Astrocyte (in vitro differentiated cells and primary cell): ENCODE data around the gene MCIDAS.

Experiments
- EZH2 ChIP-seq: IDR thresholded peaks from 2 replicates; pipeline ENCODE4 v1.6.1; 2012; ENCODE audit warnings: mild to moderate bottlenecking, low read length, inconsistent platforms; ENCODE audit not compliant: insufficient read depth
- TF ChIP-seq, protein P1 (sequence below): IDR thresholded peaks from 2 replicates; pipeline ENCODE4 v1.5.1; 2011; ENCODE audit warnings: low read depth, mild to moderate bottlenecking, inconsistent platforms, low read length, moderate library complexity; ENCODE audit not compliant: insufficient read depth

DNA sequence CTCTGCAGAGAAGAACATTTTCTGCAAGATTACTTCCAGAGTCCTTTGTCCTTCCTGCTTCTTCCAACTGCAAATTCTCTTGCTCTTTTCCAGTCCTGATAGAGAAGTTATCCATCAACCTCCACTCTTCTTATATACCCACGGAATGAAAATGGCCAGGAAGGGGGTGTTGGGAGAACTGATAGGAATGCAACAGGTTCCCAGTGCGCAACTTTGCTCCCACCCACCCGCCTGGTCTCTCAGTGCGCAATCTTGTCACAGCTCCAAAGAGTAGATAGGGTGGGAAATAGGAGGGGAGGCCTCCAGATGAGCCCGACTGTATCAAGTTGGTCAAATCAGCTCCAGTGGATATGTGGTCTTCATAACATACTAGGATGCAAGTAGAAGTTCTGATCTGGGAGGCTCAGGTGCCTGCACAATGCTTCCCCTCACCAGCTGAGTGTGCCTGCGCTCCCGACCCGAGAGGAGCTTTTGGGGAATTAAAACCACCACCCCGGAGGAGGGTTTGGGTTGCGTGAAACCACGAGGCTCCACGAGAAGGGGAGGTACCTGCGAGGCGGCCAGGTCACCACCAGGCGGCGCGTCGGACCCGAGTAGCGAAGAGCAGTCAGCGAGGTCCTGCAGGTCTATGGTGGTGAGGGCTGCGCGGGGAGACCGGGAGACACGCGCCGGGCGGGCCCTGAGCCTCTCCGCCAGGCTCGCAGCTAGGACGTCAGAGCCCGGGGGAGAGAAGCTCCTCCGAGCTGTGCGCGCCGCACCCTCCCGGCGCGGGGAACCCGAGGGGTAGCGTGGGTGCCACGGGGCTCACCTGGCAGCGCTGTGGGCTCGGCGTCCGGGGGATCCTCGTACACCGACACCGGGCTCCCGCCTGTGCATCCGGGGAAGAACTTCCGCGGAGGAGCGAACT lies 835 bp downstream of the MCIDAS start:
- TF ChIP-seq, protein P1, sequence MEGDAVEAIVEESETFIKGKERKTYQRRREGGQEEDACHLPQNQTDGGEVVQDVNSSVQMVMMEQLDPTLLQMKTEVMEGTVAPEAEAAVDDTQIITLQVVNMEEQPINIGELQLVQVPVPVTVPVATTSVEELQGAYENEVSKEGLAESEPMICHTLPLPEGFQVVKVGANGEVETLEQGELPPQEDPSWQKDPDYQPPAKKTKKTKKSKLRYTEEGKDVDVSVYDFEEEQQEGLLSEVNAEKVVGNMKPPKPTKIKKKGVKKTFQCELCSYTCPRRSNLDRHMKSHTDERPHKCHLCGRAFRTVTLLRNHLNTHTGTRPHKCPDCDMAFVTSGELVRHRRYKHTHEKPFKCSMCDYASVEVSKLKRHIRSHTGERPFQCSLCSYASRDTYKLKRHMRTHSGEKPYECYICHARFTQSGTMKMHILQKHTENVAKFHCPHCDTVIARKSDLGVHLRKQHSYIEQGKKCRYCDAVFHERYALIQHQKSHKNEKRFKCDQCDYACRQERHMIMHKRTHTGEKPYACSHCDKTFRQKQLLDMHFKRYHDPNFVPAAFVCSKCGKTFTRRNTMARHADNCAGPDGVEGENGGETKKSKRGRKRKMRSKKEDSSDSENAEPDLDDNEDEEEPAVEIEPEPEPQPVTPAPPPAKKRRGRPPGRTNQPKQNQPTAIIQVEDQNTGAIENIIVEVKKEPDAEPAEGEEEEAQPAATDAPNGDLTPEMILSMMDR = peak; percentile 37
- no peak for TF ChIP-seq EZH2
